ENCODE data around the gene LCE3E.
A peak's percentile ranks its signal among the peaks of the same experiment; 100 is the strongest.
"Not testable (repeated sequence)": the region's sequence is repeated elsewhere in the genome, so short reads cannot be mapped to it uniquely, and the experiment has no call there.

Gene LCE3E, protein sequence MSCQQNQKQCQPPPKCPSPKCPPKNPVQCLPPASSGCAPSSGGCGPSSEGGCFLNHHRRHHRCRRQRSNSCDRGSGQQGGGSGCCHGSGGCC

DNA sequence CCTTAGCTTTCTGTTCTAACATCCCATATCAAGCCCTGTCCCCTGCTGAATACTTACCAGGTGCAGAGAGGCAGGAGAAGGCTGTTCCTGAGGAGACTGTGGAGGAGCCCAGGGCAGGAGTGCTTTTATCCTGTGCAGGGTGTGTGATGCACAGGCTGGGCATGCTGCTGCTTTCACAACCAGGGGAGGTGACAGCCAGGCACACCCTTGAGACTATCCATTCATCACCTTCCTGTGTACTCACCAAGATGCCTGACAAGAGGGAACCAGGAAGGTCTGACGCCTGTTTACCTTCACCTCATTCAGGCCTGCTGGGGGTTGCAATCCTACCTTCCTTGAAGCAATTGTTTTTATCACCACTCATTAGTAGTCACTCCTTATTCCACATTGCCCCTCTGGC lies at the start of gene LCE3E:
TSS of gene LCE3E (minus strand) at position 100 of the 400 bp plus-strand sequence. CDS start 572 bp downstream, outside the sequence.
- no peak for DNase-seq

DNA sequence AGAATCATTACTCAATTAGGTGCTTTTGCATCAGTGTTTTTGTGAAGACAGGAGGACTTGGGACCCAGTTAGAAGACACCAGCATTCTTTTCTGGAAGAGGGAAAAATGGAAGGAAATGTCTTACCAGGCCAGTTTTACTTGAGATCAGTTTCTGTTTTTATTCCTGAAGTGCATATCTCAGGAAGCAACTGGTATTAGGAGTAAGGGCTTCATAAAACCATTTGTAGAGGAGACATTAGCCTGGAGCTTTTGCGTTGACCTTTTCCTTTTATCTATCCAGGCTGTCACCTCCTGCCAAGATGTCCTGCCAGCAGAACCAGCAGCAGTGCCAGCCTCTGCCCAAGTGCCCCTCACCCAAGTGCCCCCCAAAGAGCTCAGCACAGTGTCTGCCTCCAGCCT lies 46.9 kb upstream of the LCE3E start, which contains the start of gene LCE3B:
TSS of gene LCE3B (plus strand) at position 301 of the 400 bp plus-strand sequence. CDS start at position 301, 0 bp downstream.
- DNase-seq = no peak

DNA sequence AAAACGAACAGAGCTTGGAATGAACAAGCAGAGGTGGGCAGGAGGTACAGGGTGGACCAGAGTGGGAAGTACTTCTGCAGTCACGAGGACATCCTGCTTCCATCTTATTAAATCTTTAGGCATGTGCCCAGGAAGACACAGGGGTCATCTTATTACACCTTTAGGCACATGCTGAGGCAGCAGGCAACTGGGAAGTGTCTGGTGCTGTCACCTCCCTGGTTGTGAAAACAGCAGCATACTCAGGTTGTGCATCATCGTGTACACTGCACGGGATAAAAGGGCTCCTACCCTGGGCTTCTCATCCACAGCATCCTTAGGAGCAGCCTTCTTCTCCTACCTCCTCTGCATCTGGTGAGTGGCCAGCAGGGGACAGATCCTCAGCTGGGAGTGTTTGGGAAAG lies 33.4 kb upstream of the LCE3E start, which contains the start of gene LCE3C:
TSS of gene LCE3C (plus strand) at position 301 of the 400 bp plus-strand sequence. CDS start 498 bp downstream, outside the sequence.
- DNase-seq = no peak

DNA sequence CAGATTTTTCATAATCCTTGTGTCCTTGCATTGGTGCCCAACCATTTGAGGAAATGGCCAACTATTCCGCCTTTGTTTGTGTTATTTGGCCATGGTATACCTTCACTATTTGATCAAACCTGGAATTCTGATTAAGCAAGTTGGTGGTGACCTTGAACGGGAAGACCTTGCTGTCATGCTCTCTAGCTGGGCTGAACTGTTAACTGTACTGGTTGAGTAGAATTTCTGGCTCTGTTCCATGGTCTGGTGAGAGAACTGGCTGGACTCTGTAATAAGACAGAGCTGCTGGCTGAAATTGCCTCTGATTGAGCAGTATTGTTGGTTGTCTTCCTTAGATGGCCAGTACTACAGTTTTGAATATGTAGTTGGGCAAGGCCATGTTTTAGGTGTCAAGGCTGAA lies 30.4 kb upstream of the LCE3E start:
- no peak for DNase-seq

DNA sequence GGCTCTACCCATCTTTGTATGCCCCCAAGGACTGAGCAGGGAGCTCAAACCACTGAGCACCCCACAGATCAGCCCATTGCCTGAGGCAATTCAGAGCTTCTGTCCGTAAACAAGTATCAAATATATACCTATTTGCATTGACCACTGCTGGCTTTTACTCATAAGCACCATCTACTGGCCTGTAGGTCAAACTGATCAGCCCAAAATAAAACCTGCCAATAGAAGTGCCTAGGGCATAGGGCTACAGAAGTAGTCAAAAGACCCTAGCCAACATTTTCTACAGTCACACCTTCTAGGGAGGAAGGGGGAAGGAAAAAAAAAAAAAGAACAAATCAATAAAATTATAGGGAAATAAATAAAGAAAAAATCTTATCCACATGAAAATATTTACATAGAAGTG lies 19.0 kb upstream of the LCE3E start:
- peak in 1 of 2 experiments; percentile 24 for DNase-seq

DNA sequence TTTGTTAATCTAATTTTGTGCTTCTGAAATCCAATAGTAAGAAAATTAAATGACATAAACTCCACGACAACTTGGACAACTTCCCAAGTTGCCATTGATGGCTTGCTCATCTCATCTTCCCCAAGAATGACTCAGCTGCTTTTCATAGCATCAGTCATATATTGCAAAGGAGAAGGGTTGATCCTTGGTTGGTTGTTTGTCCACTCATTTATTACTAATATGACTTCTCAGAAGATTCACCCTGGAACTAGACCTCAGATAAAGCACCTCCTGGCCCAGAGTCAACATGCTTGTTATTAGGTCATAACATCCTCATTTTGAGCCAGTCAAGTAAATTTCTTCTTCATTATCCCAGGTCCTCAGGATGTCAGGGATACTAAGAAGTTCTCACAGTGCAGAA lies 16.1 kb upstream of the LCE3E start:
- DNase-seq = no peak

DNA sequence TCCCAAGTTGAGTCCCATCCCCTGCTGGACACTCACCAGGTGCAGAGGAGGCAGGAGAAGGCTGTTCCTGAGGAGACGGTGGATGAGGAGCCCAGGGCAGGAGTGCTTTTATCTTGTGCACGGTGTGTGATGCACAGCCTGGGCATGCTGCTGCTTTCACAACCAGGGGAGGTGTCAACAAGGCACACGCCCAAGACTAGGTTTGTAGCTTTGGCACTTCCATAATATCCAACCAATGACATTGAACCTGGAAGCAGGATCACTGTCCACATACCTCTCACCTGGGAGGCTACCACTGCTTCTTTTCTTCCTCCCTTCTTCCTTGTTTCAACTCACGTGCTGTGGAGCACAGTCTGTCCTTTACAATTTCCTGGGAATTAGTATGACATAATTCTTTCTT lies 13.9 kb upstream of the LCE3E start, which contains the start of gene LCE3D:
TSS of gene LCE3D (minus strand) at position 84 of the 400 bp plus-strand sequence. CDS start 580 bp downstream, outside the sequence.
- no peak for DNase-seq

DNA sequence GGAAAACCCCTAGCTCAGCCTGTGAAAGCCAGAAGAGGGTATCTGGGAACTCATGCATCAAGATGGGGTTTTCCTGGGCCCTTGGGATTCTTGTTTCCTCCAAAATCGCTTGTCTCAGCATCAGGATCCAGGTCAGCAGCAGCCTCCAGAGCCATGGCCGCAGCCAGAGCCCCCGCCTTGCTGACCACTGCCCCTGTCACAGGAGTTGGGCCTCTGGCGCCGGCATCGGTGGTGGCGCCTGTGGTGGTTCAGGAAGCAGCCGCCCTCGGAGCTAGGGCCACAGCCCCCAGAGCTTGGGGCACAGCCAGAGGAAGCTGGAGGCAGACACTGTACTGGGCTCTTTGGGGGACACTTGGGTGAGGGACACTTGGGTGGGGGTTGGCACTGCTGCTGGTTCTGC lies 12.9 kb upstream of the LCE3E start:
- DNase-seq = not testable (repeated sequence)

DNA sequence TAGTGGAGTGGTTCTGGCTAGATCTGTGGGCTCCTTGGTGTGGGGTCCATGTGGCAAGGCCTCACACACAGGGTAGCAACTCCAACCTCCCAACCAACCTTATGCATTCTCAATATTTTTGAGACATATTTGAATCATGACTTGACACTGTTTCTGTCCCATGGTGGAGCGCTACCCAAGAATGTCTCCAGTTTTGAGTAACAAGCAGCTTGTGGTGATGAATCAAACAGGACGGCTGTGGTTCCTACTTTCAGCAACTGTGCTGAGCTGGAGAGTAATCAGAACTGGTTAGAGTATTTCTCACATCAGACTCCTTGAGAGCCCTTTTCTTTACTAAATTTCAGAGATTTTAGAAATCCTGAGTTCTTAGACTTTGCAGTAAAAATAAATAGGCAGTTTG lies 10.6 kb upstream of the LCE3E start:
- no peak for DNase-seq

DNA sequence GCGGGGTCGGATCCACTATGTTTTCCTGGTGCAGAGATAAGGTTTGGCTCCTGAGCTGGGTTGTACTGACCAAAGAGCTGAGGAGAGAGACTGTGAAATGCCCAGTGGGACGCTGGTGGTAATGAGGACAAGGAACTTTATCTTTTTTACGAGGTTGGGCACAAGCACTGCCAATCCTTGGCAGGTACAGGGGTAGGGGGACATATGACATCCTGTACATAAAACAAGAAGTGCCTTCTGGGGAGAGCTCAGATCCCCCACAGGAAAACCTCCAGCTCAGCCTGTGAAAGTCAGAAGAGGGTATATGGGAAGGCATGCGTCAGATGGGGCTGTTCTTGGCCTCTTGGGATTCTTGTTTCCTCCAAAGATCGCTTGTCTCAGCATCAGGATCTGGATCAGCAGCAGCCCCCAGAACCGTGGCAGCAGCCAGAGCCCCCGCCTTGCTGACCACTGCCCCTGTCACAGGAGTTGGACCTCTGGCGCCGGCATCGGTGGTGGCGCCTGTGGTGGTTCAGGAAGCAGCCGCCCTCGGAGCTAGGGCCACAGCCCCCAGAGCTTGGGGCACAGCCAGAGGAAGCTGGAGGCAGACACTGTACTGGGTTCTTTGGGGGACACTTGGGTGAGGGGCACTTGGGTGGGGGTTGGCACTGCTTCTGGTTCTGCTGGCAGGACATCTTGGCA lies 905 bp downstream of the LCE3E start:
- DNase-seq = no peak

DNA sequence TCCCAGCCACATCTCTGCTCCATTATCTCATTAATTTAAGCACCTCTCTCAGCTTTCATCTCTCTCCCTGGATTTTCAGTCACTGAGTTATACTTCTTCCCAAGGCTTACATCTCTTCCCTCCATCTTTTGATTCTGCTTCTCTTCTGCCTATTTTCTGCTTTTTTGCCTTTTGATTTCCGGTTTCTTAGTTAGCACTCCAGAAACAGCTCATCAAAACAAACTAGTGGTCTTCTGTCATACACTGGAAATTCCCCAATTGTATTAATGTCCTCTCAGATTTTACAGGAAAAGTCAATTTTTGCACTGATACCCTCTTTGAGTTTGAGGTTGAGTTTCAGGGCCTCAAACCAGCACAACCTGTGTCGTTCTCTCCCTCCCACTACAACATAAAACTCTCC lies 1.5 kb downstream of the LCE3E start:
- no peak for DNase-seq

DNA sequence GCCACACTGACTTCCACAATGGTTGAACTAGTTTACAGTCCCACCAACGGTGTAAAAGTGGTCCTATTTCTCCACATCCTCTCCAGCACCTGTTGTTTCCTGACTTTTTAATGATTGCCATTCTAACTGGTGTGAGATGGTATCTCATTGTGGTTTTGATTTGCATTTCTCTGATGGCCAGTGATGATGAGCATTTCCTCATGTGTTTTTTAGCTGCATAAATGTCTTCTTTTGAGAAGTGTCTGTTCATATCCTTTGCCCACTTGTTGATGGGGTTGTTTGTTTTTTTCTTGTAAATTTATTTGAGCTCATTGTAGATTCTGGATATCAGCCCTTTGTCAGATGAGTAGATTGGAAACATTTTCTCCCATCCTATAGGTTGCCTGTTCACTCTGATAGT lies 18.2 kb downstream of the LCE3E start:
- not testable (repeated sequence) for DNase-seq

DNA sequence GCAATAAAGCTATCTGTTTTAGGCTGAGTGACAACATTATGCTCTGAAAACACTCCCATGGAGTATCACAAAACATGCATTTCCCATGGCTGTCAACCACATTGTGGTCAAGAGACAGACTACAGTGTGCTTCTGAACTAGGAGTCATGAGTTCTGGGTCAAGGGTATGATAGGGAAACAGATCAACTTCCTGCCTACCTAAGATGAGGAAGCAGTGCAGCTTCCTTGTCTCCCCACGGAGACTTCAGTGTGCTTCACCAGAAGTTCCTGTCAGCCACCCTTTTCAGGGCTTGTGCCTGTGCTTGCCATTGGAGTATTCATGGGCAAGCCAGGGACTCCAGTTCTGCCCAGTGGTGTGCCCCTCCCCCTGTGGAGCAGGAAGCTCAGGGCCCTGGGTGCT lies 19.9 kb downstream of the LCE3E start:
- no peak for DNase-seq

DNA sequence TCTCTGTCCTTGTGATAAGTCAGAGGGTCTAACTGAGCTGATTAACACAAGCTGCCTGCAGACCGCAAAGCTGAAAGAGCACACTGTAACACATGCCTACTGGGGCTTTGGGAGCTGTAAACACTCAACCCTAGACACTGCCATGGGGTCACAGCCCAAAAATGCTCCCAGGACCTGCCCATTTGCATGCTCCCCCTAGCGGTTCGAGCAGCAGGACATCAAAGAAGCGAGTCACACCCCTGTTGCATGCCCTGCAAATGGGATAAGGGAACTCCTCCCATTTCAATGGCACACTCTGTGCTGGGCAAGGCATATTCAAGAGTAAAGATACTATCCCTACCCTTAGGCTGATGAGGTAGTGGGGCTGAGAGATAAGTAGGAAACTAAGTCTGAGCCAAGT lies 22.8 kb downstream of the LCE3E start:
- DNase-seq = peak in 1 of 2 experiments; percentile 17

DNA sequence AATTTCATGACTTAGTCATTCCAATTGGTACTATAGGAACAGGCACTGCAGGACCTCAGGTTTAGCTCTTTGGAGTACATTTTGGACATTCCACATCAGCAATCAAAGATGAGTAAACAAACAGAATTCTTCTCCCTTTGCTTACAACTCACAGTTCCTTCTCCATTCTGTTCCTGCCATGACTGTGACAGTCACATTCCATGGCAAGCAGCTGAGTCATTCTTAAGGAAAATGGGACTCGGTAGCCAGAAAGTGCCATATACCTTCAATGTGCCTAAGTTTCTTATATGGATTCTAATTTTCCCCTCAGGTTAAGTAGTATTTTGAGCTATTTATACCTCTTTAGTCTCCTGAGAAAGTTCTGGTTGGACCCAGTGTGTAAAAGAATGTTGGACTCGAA lies 26.7 kb downstream of the LCE3E start:
- no peak for DNase-seq

DNA sequence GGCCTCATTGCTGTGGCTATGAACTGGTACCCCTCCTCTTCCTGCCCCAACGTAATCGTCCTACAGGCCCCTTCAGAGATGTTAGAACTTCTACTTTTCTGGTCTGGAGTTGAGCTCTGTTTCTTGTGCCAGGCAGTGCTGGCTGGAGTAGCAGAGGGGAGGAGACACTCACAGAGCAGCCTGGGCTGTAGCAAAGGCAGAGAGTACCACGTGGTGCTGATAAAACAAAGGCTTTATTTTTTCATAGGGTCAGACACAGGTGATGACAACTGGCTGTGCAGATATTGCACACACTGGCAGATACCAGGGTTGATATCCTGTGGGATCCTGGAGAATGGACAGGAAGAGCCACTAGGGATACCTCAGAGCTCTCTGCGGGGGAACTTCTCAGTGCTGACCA lies 29.1 kb downstream of the LCE3E start:
- no peak for DNase-seq

DNA sequence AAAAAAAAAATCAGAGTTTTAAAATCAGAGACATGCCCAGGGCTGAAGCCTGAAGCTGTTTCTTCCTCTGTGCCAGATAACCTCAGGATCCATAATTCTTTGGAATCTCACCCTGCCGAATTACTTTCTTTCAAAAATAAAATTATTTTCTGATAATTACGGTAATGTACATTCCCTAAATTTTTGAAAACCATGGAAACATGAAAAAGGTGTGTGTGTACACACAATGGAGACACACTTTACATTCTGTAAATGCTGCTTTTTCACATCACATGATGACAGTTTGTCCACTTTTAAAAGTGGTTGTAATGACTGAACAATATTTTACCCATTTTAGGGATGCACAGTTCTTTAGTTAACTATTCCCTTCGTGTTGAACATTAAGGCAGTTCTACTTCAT lies 30.8 kb downstream of the LCE3E start:
- no peak for DNase-seq

DNA sequence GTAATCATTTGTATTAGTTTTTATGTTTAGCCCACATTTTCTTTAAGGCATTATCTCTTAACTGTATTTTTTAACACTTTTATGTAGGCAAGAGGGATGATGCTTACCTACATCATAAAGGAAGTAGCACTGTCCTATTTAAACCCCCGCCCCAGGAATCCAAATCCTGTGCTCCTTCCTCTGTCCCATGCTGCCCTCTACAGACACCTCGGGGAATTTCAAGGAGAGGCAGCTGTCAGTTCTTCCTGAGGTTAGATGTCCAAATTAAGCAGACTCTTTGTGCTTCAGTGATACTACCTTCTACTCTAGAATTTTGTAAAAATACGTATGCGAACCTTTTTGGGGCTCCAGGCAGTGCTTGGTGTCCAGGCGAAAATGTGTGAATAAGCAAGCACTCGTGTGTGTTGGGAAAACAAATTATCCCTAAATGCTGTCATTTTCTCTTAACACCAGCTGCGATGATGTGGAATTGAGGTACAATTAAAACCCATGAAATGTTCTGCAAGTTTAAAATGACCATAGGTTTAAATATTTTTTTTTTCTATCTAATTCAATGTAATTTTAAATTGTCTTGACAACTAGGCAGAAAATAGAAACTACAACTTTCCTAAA lies 33.1 kb downstream of the LCE3E start:
- peak; percentile 73 to 78 for DNase-seq

DNA sequence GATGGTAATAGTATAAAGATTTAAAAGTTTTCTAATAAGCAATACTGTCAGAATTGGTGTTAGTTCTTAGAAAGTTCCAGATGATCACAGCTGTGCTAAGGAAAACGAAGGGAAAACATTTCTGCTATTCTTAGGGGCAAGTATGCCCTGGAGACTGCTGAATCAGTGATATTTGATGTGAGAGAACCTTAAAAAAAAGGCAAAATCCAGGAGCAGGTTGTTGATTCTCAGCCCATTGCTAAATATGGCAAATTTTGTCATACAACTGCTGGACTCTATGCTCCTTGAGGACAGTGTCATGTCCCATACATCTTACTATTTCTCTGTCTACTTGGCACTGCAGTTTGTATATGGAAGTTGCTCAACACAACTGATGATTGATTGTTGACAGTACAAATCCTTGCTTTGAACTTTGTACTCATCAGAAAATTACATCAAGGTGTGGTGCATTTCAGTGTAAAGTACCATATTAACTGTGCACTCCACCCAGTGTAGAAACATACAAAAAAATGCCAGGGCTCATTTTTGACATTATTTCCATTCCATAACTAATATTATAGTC lies 41.4 kb downstream of the LCE3E start:
- DNase-seq = no peak

DNA sequence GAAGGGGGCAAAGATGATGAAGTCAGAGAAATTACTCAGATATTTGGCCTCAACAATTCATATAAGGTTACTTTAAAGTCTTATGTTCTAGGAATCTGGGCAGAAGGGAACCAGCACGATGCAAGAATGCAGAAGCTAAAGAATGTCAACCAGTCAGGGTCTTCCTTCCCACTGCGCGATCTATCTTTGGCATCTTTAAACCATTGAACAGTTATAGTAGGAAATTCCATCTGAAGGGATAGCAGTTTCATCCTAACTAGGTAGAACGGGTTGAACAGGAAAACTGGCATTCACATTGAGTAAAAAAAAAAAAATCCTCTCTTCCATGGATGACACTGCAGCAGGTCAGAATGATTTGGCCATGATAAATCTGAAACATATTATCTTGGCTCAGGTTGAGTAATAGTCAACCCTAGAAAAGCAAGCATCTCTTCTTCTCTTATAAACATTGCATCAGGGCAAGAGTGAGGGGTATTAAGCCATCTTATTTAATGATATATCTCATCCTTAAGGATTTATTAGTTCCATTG lies 46.0 kb downstream of the LCE3E start:
- no peak for DNase-seq

DNA sequence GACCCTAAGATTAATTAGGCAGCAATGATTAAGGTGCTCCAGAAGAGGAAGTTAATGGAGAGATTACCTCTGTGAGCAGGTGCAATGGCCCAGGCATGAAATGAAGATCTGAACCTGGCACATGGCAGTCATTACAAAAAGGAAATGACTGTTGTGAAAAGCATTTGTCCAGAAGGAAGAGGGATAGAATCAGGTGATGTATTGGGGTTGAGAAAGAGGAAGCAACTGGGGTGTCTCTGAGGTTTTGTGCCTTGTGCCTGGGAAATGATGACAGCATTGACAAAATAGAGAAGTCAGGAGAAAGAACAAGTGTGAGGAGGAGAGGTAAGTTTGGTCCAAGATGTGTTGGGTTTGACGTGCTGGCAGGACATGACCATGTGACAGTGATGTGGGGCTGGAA lies 46.7 kb downstream of the LCE3E start:
- no peak for DNase-seq

DNA sequence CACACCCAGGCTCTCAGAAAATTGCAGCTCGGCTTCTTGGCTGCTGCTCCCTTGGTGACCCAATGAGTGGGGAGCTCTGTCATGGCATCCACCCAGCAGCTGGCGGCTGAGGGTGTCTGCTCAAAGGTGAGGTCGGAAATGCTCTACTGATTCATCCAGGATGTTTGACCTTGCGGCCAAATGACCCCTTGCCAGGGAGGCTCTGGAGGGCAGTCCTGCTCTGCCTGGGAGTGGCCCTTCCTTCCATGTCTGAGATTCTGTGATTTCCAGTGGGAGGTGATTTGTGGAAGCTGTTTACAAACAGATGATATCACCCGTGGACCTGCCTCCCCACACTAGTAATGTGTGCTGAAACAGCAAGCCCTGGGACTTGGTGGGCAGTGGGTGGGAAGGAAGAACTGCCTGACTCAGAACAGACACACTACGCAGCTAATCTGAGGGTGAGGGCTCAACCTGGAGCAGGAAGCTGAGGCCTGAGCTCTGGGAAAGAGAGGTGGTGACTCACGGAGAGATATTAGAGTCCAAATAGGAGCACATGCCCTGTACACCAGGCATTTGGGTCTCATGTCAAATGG lies 49.3 kb downstream of the LCE3E start:
- DNase-seq = no peak

DNA sequence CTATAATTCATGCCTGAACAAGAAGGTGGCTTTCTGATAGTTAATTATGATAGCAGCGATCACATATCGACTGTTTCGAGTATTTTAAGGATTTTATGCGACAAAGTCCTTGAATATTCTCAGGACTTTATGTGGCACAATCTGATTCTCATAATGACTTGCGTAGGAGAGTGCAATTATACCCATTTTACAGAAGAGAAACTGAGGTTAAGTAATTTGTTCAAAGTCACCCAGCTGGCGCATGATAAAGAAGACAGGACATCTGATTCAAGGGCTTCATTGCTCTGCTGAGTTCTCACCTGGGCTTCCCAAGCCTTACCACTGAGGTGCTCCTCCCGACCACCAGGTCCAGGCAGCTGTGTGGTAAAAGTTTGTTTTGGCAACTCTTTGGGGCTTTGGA lies 50.5 kb downstream of the LCE3E start:
- no peak for DNase-seq
